Embryonic facial prominence (tissue), 1 donor: Measurements from ENCODE around the gene MXD1.

Source experiments
- DNase-seq: peaks from one replicate; pipeline ENCODE4 v3.0.0-alpha.2; 2016; ENCODE audit errors: extremely low spot score

The MXD1 gene

DNA sequence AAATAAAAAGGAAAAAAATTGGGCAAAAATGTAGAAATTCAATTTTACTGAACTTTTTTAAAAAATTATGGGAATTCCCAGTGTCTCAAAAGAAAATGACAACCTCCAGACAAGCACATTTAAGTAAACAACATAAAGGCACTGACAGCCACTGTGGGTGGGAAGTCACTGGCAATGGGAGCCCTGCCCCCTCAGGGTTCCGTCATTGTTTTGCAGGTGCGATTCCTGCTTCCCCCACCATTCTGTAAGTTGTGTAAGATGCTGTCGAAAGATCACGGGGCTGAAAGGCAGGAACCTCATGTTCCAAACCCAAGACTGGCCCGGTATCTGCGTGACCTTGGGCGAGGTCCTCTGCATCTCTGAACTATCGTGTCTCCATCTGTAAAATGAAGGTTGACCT, 62.3 kb downstream of the MXD1 start:
- no peak for DNase-seq

DNA sequence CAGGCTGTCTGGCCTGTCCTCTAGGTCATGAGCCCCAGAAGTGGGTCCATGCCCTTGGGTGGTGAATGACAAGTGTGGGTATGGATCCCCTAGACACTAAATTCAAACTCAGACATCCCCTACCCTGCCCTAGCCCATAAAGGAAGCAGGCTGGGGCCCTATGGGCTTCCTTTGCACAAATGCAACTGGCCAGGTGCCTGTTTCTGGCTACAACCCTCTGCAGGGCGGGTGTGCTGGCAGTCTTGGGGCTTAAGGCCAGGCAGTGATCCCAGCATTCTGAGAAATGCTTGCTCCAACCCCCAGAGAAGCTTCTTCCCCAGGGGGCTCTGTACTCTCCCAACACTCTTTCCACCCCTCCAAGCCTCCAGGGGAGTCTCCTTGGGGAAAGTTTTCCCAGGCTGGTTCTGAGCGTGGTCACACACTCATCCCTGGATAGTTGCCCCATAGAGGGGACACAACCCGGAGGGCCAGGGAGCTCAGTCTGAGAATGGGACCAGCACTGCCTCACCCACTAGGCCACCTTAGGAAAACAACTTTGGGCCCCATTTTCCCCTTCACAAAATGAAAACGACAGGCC, 63.1 kb downstream of the MXD1 start:
- no peak for DNase-seq

DNA sequence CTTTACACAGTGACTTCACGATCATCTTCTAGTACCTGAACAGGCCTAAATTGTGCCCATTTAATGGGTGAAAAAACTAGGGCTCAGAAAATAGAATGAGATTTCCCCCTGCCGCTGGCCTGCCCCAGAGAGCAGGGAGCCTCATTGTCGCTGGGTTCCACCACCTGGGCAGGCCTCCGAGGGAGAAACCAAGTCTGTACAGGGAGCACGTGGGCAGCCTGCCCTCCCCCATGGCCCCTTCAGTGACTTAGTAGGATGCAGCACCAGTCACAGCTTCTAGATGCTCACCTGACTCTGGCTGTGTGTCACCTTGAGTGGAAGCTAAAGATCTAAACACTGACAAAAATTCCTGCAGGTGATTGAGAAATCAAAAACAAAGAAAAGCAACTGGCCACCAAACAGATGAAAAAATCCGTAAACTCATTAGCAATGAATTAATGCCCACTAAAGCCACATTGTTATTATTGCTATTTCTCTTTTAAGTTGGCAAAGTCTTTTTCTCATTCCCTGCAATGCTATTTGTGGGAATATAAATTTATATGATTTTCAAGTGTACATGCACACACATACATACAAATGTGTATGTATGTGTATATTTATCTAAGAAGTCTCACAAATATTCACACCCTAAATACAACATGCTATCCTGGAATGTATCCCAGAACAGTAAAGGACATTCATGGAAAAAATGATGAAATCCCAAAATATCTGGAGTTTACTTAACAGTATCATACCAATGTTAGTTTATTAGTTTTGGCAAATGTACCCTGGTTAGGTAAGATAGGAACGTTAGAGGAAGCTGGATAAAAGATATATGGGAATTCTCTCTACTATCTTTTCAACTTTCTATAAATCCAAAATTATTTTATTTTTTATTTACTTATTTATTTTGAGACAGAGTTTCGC, 65.2 kb downstream of the MXD1 start:
- no peak for DNase-seq

DNA sequence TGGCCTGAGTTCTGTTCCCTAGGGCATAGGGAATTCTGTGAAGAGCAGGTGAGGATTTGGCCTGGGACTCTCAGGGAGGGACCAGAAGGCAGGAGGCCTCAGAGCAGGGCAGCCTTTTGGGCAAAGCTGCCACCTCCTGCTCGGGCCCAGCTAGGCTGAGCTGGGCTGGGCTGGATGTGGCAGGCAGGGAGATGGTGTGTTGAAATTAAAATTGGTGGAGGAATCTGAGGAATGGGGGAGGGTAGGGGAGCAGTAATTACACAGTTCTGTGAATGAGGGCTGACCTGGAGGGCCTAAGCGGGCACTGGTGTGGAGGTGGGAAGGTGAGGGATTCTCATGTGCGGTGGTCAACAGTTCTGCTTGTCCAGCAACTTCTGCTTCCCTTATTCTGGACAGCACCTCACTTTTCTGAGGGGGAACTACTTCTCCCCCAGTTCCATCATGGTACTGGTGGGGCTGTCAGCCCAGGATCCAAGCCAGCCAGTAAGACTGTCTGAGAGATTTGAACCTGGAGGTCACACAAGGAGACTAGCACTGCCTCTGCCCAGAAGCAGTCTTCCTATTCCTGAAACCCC, 68.6 kb downstream of the MXD1 start:
- no peak for DNase-seq

DNA sequence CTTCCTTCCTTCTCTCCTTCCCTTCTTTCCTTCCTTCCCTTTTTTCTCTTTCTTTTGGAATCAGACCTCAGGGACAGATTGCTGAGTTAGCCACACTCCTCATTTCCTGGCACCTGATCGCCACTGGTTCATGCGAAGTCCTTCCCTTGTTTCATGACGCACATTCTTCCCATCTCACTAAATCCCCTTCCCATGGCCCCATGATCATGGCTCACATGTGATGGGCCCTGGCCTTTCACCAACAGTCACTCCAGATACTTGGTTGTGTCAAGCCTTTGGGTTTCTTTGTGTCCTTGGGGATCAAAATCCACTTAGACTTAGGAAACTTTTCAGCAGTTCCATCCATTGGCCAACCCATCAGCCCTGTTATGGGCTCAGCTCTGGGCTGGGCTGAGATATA, 70.3 kb downstream of the MXD1 start:
- no peak for DNase-seq

DNA sequence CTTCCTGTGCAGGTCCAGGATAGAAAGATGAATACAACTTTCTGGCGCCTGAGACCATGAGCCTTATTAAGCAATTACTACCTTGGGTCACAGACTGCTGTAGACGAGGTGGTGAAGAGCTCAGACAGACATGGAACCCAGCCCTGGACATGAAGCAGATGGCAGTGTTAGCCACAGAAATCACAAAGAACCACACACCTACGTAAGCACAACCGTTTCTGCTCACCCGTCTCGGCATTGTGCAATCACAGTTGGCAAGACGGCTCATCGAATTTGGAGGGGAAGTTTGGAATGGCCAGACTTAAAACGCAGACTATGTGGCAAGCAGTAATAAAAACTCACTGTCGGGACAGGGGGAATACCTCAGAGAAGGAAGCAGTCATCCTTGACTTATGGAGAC, 70.8 kb downstream of the MXD1 start:
- no peak for DNase-seq

DNA sequence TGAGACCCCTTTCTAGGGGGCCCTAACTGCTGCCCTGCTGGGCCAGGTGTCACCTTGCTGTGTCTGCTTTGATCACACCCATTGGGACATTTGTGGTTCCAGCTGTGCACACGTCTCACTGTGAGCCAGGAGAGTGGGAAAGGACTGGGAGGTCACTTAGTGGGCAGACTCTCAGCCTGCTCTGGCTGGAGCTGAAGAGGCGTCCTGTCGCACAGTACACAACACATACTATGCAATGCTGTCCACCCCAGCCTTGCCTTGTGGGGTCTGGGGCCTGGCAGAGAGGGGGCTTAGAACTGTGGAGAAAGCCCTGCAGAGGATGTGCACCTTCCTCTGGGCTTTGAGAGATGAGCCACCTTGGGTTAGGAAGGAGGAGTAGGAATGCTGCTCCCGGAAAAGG, 71.8 kb downstream of the MXD1 start:
- DNase-seq, result no peak

DNA sequence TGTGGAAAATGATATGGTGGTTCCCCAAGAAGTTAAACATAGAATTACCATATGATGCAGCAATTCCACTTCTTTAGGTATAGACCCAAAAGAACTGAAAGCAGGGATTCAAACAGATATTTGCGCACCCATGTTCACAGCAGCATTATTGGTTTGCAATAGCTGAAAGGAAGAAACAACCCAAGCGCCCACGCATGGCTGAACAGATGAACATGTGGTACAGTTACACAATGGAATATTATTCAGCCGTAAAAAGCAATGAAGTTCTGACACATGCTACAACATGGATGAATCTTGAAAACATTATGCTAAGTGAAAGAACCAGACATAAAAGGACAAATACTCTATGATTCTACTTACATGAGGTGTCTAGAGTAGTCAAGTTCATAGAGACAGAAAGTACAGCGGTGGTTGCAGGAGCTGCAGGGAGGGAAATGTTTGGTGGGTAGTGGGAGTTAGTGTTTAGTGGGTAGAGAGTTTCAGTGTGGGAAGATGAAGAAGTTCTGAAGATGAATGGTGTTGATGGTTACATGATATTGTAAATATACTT, 73.3 kb downstream of the MXD1 start:
- DNase-seq, result no peak

DNA sequence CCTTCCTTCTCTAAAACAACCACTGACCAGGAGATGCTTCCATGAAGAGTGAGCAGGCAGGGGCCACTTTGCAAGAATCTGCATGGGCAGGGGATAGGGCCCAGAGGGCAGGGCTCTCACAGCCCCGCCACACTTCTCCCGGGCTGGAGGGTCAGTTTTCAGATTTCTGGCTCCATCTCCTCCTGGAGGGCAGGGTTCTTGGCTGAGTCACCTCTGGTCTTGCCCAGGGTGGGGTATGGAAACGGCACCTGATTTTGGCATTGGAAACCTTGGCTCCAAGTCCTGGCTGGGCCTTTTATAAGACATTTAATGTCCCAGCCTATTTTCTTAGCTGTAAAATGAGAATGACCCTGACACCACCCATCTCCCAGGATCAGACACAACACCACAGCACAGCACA, 74.1 kb downstream of the MXD1 start:
- no peak for DNase-seq

DNA sequence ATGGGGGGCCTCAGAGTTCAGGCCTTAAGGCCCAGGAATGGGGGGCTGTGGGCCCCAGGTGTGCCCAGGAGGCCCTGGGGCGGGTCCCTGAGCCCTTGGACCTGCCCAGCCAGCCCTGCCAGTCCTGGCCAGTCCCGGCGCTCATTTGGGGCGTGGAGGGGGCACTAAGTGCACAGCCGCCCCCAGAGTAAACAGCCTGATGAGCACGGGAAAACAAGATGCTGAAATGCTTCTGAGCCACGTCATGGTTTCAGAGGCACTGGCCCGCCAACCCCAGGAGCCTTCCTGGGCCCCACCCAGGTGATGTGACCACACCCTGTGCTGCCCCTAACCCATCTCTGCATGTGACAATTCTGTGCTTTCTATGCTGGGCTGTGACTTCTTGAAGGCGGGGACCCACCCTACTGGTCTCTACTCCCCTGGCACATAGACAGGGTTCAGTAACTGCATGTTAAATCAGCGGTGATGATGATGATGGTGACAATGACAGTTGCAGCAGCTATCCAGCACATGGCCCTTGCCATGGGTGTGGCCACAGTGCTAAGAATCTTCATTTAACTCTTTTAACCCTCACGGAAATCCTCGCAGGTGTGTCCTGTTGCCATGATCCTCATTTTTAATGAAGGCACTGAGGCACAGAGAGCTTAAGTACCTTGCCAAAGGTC, 74.7 kb downstream of the MXD1 start:
- DNase-seq, result no peak
